Skin of body (tissue), 2 donors: ENCODE results near the gene CYP26C1. TPM values are rescaled to one million over a fixed set of nuclear protein-coding genes. Genes with fewer than 3 reads are reported as not detected.

Source experiments
- DNase-seq: peaks from one replicate; lab custom pipeline; 2025; lab: John Stamatoyannopoulos, UW
- total RNA-seq: library from RNA; depleted of rRNA; stranded (reverse); fragments of >200 nt; gene quantifications from one replicate; pipeline ENCODE4 v1.2.3, GENCODE V29; 2014

The CYP26C1 gene, protein sequence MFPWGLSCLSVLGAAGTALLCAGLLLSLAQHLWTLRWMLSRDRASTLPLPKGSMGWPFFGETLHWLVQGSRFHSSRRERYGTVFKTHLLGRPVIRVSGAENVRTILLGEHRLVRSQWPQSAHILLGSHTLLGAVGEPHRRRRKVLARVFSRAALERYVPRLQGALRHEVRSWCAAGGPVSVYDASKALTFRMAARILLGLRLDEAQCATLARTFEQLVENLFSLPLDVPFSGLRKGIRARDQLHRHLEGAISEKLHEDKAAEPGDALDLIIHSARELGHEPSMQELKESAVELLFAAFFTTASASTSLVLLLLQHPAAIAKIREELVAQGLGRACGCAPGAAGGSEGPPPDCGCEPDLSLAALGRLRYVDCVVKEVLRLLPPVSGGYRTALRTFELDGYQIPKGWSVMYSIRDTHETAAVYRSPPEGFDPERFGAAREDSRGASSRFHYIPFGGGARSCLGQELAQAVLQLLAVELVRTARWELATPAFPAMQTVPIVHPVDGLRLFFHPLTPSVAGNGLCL
- total RNA-seq, result not detected

DNA sequence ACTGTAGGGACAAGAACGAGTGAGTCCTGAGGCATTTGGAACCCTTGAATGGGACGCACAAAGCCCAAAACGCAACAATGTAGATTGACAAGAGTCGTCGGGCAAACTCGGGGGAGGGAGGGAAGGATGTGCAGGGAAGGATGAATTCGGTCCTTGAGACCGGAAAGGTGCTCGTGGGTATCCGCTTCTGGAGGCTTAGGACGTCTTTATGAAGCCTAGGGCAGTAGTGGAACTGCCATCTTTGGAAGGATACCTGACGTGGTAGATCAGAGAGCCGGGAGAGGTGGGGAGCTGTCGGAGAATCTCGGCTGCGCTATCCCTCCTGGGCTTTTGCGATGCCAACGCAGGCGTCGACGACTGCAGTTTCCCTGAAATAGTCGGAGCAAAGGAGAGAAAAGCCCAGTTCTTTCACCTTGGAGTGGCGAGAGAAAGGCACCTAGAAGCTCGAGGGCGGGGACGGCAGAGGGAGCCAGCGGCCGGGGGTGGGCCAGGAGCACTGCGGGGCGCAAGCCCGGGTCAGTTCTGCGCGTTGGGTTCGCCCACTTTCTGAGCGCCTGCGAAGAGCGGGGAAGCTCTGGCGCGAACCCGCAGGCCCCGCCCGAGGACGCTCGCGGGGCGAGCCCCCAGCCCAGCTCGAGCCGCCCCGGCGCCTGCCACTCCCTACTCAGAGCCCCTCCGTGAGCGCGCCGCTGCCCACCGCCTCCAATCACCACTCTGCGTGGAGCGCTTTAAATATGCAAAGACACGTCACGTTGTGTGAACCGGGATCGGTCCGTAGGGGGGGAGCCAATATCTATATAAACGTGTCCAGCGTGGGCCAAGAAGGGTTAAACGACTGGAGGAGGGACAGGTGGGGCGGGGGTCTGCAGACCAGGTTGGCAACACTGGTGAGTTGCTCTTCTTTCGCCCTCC lies at the start of gene CYP26C1:
Gene CYP26C1, plus strand, starts transcription at position 824 of the 912 bp plus-strand sequence. CDS start 466 bp downstream, outside the sequence.
- DNase-seq, result no peak

DNA sequence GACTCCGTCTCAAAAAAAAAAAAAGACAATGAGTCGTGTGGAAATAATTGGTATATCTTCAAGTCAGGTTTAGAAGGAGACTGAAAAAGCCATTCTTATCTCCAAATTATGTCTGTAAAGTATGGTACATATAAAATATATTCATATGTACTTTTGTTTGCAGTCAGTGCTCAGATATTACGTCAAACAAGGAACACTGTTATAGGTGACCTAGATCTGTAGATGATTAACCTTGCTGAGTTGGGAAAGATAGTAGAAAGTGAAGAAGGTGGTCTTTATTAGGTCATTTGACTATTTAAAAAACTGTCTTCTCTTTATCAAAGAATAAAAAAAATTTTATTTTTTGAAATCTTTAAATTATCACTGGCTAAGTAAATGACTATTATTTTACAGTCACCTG lies 44.9 kb upstream of the CYP26C1 start:
- no peak for DNase-seq

DNA sequence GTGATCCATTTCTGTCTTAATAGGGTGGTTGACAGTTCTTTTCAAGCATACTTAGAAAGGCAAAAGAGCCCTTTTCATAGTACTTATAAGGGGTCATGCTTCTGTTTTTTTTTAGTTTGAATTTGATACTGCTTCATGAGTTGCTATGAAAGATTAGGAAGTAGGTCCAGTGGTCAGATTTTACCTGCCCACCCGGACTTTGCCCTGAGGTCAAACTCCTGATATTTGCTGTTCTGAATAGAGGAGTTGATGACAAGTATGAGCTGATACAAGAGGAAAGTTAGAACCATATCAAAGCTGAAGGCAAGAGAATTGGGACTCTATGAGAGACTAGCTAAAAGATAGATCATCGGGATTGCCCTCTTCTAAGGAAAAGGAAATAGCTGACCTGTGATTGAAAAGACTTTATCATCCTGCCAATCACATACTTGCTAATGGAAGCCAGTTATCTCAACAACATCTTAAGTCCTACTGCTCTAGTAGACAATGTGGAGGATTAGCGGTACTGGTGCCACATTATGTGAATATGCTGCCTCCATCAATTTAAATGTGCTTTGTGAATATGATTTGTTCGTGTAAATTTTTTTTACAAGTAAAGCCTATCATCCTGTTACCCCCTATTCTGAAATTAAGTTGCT lies 37.5 kb upstream of the CYP26C1 start:
- DNase-seq, result no peak

DNA sequence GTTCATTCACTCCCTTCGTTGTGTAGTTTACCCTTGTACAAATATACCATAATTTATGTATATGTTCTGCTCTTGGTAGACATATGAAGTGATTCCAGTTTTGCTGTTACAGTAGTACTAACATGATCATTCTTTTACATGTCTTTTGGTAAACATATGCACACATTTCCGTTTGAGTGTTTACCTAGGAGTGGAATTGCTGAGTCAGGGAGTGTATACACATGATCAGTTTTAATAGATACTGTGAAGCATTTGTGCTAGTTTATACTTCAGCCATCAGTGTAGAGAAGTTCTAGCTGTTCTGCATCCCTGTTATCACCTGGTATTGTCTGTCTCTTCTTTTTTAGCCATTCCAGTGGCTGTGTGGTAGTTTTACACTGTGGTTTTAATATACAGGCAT lies 34.5 kb upstream of the CYP26C1 start:
- no peak for DNase-seq

DNA sequence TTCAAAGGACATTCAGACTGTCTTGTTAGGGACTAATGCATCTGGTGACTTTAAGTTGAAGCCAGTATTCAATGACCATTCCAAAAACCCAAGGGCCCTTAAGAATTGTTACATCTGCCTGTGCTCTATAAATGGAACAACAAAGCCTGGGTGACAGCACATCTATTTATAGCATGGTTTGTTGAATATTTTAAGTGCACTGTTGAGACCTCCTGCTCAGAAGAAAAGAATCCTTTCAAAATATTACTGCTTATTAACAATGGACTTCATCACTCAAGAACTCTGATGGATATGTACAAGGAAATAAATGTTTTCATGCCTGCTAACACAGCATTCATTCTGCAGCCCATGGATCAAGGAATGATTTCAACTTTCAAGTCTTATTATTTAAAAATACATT lies 33.1 kb upstream of the CYP26C1 start:
- no peak for DNase-seq

DNA sequence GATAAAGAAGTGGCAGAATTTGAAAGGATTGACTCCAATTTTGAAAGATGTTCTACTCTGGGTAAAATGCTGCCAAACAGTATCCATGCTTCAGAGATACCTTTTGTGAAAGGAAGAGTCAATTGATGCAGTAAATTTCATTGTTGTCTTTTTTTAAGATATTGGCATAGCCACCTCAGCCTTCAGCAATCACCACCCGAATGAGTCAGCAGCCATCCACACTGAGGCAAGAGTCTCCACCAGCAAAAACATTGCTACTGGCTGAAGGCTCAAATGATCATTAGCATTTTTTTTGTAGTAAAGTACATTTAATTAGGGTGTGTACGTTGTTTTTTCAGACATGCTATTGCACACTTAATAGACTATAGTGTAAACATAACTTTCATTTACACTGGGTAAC lies 31.7 kb upstream of the CYP26C1 start:
- DNase-seq, result no peak

DNA sequence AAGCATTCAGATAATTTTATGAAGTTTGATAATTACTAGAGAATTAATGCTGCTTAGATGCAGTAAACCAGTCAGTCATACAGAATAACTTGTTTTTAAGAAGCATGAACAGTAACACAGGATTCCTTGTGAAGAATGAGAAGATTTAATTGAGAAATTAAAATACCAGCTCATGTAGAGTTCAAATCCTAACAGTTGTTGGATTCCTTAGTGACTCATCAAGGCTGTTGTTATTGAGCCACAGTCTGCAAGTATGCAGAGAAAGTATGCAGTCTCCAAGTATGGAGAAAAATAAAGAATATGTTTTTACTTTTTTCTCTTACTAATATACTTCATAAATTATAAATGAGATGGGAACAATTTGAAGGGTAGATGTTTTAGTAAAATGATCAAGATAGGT lies 30.2 kb upstream of the CYP26C1 start:
- DNase-seq, result no peak

DNA sequence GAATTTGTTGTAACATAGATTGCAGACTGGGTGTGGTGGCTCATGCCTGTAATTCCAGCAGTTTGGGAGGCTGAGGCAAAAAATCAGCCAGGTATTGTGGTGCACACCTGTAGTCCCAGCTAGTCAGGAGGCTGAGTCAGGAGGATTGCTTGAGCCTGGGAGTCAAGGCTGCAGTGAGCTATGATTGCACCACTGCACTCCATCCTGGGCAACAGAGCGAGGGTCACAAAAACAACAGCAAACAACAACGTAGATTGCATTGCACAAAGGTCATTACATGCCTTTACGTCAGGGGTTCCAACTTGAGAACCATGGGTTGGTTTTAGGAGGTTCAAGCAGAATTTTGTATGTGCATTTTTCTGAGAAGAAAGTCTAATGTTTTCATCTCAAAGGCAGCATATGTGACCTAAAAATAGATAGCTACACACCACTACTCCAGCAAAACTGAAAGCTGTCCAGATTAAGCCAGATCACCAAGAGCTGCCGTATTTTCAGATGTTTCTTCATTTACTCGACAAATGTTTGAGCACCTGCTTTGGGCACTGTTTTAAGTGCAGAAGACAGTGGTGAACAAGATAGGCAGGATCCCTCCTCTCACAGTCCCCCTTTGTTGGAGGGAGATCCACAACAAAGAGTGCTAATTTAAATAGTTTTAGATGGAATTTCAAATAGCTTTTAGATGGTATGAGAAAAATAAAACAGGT lies 28.3 kb upstream of the CYP26C1 start:
- DNase-seq, result no peak

DNA sequence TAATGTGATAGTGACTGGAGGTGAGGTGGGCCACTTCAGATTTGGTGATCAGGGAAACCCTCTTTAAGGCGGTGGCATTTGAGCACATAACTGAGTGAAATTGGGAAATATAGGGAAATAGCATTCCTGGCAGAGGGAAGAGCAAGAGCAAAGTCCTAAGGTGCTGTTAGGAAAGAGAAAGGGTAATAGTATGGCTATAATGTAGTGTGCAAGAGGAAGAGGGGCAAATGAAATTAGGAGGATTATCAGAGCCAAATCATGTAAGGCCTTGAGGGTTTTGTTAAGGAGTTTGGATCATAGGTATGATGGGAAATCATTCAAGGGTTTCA lies 27.8 kb upstream of the CYP26C1 start:
- DNase-seq, result no peak

DNA sequence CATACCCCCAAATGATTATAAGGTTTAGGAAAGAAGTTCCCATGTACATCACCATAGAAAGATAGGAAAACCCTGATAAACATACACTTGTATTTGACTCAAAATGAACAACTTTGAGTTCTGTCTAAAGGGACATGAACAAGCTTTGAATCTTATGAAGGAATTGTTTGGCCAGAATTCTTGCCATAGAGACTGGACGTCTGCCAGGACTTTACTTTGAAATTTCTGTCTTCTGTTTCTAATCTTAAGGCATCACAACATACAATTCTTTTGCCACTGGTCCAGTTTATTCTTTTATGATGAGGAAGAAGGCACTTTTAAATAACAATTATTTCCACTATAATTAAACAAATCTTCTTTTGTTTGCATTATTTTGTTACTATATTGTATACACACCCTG lies 26.2 kb upstream of the CYP26C1 start:
- DNase-seq, result no peak

DNA sequence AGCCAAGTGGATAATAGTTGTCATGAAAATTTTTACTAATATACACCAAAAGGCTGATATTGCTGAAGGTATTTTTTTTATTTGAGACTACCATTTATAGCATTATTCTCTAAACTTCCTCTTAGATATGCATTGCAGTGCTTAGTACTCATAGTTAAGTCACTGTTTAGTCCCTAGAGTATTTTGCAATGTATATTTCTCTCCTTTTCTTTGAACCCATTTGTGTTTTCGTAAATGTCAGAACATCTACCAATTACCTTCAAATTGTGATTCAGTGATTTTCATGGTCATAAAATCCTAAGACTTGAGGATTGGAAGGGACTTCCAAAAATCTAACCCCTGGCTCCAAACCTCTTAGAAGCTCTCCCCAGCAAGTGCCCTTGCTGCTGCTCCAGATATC lies 21.5 kb upstream of the CYP26C1 start:
- no peak for DNase-seq

DNA sequence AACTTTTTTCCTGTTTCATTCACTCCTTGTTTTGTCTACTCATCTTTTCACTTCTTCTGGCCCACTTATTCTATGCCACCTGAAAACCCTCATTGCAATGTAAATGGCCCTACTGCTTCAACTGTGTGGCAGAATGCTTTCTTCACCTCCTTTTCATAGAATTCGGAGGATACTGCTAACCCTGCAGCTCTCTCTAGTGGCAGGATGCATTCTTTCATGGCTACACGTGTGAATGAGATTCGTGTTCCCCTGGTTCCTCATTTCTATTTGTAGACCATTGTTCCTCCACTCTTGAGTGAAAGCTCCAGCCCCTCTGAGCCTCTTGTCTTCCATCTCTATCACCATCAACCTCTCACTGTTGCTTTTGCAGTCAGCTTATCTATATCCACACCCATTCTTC lies 20.9 kb upstream of the CYP26C1 start:
- DNase-seq, result no peak

DNA sequence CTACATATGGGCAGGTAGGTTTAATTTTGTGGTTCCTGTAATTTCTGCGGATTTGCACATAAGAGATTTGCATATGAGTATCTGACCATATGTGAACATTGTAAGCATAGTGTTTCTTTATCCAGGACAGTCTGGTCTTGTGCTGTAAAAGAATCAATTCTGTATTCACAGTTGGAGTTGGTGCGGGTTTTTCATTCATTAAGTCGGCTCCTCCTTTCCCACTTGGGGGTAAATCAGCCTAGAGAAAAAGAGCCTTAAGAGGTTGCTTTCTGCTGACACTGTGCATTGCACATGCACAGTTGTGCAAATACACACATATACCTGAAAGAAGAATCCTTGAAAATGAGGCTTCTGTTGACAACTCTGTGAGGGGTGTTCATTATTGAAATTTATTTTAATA lies 6.1 kb upstream of the CYP26C1 start:
- no peak for DNase-seq

DNA sequence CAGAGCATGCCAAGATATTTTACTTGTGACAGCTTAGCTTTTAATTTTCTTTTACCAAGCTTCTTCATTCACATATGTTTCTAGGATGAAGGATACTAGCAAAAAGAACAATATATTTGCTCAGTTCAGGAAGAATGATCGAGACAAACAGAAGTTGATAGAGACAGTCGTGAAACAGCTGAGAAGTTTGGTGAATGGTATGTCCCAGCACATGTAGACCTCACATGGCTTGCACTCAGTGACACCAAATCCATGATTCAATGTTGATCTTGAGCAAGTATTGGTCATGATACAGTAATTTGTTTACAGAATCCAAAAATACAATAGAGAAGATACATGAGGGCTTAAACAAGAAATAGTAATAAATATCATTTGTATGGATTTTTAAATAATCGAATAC lies 2.5 kb upstream of the CYP26C1 start:
- DNase-seq, result no peak

DNA sequence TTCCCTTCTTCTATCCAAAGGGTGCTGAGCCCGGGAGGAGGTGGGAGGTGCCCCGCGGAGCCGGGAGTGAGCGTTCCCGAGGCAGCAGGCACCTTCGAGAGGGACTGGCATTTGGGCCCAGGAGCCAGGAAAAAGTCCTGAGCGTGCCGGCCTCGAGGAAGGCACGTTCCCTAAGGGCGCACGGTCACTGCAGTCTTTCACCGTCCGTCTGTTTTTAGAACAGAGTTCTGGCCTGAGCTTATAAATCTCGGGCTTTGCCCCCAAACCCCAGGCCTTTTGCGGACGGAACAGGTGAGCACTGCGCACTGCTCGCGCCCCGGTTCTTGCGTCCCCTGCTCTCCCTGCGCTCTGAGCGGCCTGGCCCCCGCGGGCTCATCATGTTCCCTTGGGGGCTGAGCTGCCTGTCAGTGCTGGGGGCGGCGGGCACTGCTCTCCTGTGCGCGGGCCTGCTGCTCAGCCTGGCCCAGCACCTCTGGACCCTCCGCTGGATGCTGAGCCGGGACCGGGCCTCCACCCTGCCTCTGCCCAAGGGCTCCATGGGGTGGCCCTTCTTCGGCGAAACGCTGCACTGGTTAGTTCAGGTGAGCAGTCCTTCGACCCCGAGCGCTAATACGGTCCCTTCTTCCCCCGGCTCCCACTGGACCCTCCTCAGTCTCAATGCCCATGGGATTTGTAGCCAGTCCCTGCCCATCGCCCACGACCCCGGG lies 442 bp downstream of the CYP26C1 start:
- DNase-seq, result no peak

DNA sequence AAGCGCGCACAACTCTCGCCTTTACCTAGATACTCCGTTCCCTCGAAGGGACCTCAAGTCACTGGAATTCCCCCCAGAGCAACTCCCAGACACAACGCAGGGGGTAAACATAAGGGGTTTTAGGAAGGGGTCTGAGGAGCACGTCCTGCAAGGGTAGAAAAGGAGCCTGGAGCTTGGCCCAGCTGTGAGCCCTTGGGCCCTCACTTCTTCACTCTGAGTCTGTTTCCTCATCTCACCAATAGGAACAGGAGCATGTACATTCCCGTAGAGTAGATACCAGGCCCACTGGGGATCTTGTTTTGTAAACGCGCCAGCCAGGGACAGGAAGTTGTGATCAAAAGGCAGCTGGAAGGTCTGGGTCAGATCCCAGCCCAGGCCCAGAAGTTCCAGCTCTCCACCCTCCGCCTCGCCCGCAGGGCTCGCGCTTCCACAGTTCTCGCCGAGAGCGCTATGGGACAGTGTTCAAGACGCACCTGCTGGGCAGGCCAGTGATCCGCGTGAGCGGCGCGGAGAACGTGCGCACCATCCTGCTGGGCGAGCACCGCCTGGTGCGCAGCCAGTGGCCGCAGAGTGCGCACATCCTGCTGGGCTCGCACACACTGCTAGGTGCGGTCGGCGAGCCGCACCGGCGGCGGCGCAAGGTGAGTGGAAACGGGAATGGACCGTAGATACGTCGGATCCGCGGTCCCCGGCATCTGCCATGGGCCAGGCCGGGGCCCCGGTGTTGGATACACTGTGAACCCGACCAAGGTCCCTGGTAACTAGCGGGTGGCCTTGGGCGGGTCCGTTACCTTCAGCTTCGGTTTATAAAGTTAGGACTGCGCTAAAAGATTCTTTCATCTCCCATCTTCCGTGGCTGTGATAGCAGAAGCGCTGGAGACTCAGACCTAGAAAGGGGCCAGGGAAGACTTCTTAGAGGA lies 1.3 kb downstream of the CYP26C1 start:
- no peak for DNase-seq

DNA sequence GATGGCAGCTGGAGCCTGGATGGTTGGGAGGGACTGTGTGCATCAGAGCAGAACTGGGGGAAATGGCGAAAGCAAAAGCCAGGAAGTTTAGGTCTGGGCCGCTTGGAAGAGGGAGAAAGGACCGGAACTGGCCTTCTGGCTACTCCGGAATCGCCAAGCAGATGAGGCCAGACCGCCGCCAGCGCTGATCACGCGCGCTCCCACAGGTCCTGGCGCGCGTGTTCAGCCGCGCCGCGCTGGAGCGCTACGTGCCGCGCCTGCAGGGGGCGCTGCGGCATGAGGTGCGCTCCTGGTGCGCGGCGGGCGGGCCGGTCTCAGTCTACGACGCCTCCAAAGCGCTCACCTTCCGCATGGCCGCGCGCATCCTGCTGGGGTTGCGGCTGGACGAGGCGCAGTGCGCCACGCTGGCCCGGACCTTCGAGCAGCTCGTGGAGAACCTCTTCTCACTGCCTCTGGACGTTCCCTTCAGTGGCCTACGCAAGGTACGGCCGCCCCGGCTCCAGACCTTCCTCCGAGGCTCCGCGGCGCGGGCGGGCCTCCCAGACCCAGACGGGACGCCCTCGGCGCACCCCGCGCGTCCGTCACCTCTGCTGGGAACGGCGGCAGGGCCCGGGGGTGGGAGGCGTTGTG lies 2.0 kb downstream of the CYP26C1 start:
- no peak for DNase-seq

DNA sequence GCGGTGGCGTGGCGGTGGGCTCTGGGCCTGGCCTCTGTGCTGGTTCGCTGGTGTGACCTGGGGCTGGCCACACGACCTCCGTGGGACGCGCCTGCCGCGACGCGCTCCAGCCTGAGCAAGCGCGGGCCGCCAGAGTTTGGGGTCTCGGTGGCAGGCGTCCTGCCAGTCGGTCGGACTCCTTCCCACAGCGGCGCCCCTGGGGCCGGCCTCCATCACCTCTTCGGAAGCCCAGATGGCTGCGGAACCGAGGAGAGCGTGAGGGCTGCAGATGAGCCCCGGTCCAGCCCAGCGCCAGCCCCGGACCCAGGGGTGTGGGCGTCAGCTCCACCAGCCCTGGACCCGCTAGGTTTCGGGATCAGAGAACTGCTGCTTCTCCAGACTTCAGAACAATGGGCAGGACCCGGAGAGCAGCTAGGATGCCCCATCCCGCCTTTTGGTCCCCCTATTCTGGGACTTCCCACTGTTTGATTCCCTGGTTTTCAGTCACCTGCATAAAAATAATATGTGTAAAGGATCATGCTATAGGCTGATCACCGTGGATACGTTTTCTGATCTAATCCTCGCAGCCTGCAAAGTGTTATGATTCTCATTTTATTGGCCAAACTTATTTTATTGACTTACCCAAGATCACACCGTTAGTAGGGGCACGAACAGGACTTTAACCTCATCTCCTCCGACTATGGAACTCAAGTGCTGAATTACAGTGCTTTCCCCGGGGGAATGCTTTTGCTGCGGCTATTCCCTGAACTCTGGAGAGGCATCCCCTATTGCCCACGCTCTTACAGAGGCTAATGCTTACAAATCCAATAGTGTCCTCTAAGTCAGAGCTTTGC lies 2.8 kb downstream of the CYP26C1 start:
- DNase-seq, result no peak
